Measurements from ENCODE around the gene CSTF2T. TPM values are rescaled to one million over a fixed set of nuclear protein-coding genes. Genes with fewer than 3 reads are reported as not detected.

The CSTF2T gene
- total RNA-seq, 1 donor from 2014 or later: 40.8 TPM

DNA sequence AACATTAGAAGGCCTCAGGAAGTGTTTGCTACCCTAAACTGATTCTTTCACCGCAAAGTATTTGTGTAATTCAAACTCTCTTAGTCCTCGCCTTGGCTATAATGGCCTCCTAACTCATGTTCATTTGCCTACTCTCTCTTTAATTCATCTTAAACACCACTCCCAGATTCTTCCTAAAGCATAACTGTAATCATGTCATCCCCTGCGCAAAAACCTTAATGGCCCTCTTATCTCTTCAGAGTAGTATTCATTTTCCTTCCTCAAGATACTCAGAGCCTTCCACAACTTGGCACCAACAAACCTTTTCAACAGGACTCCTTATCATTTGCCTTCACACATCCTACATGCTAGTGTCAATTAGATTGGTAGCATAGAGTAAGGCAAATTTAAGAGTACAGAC, 42.9 kb downstream of the CSTF2T start:
- no peaks in the 10 kb centered on the region for H3K36me3 Mint-ChIP-seq (ENCODE audit: low read depth)
- no peaks in the 10 kb centered on the region for H3K4me1 Mint-ChIP-seq
- CTCF ChIA-PET: no interaction called here
- H3K4me3 Mint-ChIP-seq: no peak overlapping the region
- H3K9me3 Mint-ChIP-seq: no peaks in the 10 kb centered on the region
- H3K27ac Mint-ChIP-seq: no peak overlapping the region
- POLR2A ChIA-PET: interaction anchor here (0.9 kb wide), 1 partner anchor 35 kb away, joined by 5 read pairs; no protein-coding TSS in a partner anchor
- ATAC-seq (ENCODE audit: low read depth) (no peak), DNase-seq (no peak)
- TF ChIP-seq, protein P1, sequence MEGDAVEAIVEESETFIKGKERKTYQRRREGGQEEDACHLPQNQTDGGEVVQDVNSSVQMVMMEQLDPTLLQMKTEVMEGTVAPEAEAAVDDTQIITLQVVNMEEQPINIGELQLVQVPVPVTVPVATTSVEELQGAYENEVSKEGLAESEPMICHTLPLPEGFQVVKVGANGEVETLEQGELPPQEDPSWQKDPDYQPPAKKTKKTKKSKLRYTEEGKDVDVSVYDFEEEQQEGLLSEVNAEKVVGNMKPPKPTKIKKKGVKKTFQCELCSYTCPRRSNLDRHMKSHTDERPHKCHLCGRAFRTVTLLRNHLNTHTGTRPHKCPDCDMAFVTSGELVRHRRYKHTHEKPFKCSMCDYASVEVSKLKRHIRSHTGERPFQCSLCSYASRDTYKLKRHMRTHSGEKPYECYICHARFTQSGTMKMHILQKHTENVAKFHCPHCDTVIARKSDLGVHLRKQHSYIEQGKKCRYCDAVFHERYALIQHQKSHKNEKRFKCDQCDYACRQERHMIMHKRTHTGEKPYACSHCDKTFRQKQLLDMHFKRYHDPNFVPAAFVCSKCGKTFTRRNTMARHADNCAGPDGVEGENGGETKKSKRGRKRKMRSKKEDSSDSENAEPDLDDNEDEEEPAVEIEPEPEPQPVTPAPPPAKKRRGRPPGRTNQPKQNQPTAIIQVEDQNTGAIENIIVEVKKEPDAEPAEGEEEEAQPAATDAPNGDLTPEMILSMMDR (IDR thresholded peaks at IDR 0.05): no peak
- intact Hi-C loops (cut with micrococcal nuclease): no loop called here
- H3K27me3 Mint-ChIP-seq: peaks cover 4% of the 10 kb centered on the region

DNA sequence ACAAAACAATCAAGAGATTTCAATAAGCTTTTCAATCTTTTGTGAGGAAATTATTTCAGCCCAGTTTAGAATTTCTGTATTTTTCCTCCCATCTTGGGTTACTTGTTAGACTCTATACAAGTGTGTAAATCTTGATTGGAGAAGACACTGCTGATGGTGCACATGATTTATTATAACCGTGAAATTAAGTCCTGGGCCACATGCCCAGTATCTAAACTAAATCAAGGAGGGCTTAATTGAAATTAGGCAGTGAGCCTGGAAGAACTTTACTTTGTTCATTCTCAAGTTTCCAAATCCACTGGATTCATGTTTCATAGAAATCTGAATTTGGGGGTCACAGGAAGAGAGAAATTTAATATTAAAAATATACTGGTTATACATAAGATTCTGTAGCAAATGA, 44.5 kb downstream of the CSTF2T start:
- ChIA-PET CTCF (no interaction called here), POLR2A (no interaction called here)
- Mint-ChIP-seq H3K4me1 (no peaks in the 10 kb centered on the region), H3K36me3 (ENCODE audit: low read depth) (no peaks in the 10 kb centered on the region), H3K9me3 (no peaks in the 10 kb centered on the region), H3K27ac (no peak overlapping the region), H3K27me3 (peaks cover 1% of the 10 kb centered on the region), H3K4me3 (no peak overlapping the region)
- TF ChIP-seq, protein P1 (IDR thresholded peaks at IDR 0.05): no peak
- DNase-seq (no peak), ATAC-seq (ENCODE audit: low read depth) (no peak)
- intact Hi-C loops (cut with micrococcal nuclease): no loop called here

DNA sequence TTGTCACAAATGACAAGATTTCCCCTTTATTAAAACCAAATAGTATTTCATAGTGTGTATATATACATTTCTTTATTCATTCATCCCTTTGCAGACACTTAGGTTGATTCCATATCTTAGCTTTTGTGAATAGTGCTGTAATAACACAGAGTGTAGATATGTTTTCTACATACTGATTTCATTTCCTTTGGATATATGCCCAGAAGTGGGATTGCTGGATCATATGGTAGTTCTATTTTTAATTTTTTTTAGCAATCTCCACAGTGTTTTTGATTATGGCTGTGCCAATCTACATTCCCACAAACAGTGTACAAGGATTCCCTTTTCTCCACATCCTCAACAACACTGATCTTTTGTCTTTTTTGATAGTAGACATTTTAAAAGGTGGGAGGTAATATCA, 46.4 kb downstream of the CSTF2T start:
- Mint-ChIP-seq H3K27ac (no peak overlapping the region), H3K4me1 (no peaks in the 10 kb centered on the region), H3K9me3 (no peaks in the 10 kb centered on the region), H3K27me3 (no peaks in the 10 kb centered on the region), H3K4me3 (no peak overlapping the region), H3K36me3 (ENCODE audit: low read depth) (no peaks in the 10 kb centered on the region)
- ChIA-PET CTCF (no interaction called here), POLR2A (no interaction called here)
- DNase-seq: no peak
- TF ChIP-seq, protein P1 (IDR thresholded peaks at IDR 0.05): no peak
- no peak for ATAC-seq (ENCODE audit: low read depth)
- intact Hi-C loops (cut with micrococcal nuclease): no loop called here

DNA sequence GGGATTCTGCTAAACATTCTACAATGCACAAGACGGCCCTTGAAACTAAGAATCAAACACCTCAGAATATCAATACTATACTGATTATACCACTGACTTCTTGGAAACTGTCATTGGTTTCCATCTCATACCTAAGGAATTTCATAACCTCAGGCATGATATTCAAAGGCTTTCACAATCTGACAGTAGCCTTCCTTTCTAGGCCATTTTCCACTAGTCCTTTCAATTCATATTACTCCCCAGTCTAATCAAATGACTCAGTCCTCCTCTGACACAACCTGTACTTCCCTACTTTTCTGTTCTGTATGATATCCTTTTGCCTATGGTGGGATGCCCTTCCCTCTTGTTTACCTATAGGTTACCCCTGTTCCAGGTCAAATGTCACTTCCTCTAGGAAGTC, 48.3 kb downstream of the CSTF2T start:
- POLR2A ChIA-PET: no interaction called here
- CTCF ChIA-PET: no interaction called here
- no peak for ATAC-seq (ENCODE audit: low read depth)
- intact Hi-C loops (cut with micrococcal nuclease): no loop called here
- H3K27me3 Mint-ChIP-seq: no peaks in the 10 kb centered on the region
- H3K4me1 Mint-ChIP-seq: no peaks in the 10 kb centered on the region
- no peaks in the 10 kb centered on the region for H3K9me3 Mint-ChIP-seq
- H3K27ac Mint-ChIP-seq: no peak overlapping the region
- H3K36me3 Mint-ChIP-seq (ENCODE audit: low read depth): no peaks in the 10 kb centered on the region
- TF ChIP-seq, protein P1 (IDR thresholded peaks at IDR 0.05): no peak
- H3K4me3 Mint-ChIP-seq: no peak overlapping the region
- no peak for DNase-seq

DNA sequence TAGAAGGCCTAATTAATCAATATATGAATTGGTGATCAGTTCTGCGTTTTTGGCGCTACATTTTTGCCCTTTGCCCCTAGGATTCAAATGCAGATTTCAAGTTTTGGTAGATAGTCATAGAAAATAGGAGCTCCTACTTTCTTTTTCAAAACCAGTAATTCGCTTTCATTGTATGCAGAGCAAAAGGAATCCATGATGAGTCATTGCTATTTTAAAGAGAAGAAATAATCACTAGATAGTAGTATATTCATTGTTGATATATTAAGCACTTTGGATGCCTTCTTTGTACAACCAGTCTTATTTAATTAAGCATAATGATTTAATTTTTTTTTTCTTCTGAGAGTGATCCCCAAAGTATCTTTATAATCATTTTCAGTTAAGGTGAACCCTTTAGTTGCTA, 50.3 kb downstream of the CSTF2T start:
- ChIA-PET POLR2A (no interaction called here), CTCF (no interaction called here)
- DNase-seq (no peak), ATAC-seq (ENCODE audit: low read depth) (no peak)
- Mint-ChIP-seq H3K4me3 (no peak overlapping the region), H3K36me3 (ENCODE audit: low read depth) (no peaks in the 10 kb centered on the region), H3K9me3 (no peaks in the 10 kb centered on the region), H3K27ac (no peak overlapping the region), H3K4me1 (no peaks in the 10 kb centered on the region), H3K27me3 (no peaks in the 10 kb centered on the region)
- intact Hi-C loops (cut with micrococcal nuclease): no loop called here
- TF ChIP-seq, protein P1 (IDR thresholded peaks at IDR 0.05): no peak
